ENCODE results near the gene SEC61G.

SEC61G gene

GRCh38 chr7:54764861-54765260 lies 5.8 kb upstream of the SEC61G start:
- TF ChIP-seq, protein P1, sequence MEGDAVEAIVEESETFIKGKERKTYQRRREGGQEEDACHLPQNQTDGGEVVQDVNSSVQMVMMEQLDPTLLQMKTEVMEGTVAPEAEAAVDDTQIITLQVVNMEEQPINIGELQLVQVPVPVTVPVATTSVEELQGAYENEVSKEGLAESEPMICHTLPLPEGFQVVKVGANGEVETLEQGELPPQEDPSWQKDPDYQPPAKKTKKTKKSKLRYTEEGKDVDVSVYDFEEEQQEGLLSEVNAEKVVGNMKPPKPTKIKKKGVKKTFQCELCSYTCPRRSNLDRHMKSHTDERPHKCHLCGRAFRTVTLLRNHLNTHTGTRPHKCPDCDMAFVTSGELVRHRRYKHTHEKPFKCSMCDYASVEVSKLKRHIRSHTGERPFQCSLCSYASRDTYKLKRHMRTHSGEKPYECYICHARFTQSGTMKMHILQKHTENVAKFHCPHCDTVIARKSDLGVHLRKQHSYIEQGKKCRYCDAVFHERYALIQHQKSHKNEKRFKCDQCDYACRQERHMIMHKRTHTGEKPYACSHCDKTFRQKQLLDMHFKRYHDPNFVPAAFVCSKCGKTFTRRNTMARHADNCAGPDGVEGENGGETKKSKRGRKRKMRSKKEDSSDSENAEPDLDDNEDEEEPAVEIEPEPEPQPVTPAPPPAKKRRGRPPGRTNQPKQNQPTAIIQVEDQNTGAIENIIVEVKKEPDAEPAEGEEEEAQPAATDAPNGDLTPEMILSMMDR (IDR thresholded peaks at IDR 0.05; ENCODE audit: low read depth, low read length), result no peak
- no peak for DNase-seq (ENCODE audit: extremely low read depth, low read depth)

GRCh38 chr7:54757711-54758110 lies 1.3 kb downstream of the SEC61G start:
- DNase-seq (ENCODE audit: extremely low read depth, low read depth), result no peak
- TF ChIP-seq, protein P1 (IDR thresholded peaks at IDR 0.05; ENCODE audit: low read depth, low read length), result no peak

DNA sequence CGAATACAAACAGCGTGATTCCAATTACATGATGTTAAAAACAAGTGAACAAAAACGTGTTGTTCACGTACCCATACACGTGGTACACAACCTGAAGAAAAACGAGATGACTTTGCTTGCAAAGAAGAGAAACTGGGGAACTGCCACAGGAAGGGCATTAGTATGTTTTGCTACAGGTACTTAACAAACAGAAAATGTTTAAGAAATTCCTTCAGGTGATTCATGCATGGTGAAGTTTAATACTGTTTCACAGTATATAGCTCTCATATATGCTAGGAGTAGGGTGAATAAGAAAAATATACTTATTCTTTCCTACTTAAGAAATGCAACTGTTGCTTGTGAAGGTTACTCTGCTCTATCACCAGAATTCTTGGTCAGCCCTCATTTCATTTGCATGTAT lies 9.8 kb downstream of the SEC61G start:
- DNase-seq (ENCODE audit: extremely low read depth, low read depth), result no peak
- TF ChIP-seq, protein P1 (IDR thresholded peaks at IDR 0.05; ENCODE audit: low read depth, low read length), result no peak

DNA sequence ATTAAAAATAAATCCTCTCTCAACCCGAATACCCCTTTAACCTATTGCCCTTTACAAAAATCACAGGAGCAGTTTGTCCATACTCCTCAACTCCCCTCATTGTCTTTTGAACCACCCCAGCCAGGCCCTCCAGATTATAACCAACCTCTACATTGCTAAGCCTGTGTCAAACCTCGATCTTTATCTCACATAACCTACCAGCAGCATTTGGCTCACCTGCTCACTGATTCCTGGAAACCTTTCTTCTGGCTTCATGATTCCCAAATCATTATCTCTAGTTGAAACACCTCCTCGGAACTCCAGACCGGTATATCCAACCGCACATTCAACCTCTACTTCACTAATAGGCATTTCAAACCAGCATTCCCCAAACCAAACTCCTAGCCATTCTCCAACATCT lies 11.8 kb downstream of the SEC61G start:
- TF ChIP-seq, protein P1 (IDR thresholded peaks at IDR 0.05; ENCODE audit: low read depth, low read length), result no peak
- no peak for DNase-seq (ENCODE audit: extremely low read depth, low read depth)

DNA sequence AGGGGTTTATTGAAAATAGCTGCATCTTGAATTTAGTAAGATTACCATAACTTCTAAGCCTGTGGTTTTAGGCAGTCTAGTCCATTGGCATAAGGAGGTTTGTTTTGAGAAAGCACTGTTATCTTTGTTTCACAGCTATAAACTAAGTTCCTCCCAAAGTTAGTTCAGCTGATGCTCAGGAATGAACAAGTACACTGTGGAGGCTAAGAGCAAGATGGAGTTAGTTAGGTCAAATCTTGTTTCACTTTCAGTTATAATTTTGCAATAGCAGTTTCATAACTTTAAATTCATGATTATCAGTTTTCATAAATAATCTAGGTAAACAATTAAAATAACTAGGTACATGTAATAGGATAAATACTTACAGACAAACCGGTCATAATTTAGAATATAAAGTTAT lies 15.4 kb downstream of the SEC61G start:
- TF ChIP-seq, protein P1 (IDR thresholded peaks at IDR 0.05; ENCODE audit: low read depth, low read length), result no peak
- DNase-seq (ENCODE audit: extremely low read depth, low read depth), result no peak

DNA sequence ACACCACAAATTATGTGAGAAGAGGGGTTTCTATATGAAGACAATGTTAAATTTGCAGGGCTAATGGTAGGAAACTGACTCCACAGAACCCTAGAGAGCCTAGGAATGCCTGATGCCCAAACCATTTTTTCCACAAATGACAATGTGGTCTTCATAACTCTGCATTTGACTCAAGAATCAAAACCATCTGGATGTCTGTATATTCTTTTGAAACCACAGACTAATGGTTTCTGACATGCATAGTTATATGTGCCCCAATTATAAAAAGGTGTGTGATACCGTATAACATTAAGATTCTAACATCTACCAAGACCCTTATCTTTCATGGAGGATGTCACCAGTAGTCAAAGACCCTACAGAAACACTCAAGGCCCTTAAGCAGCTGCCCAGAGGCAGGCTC lies 20.3 kb downstream of the SEC61G start:
- DNase-seq (ENCODE audit: extremely low read depth, low read depth), result no peak
- TF ChIP-seq, protein P1 (IDR thresholded peaks at IDR 0.05; ENCODE audit: low read depth, low read length), result no peak

GRCh38 chr7:54729107-54729506 lies 29.9 kb downstream of the SEC61G start:
- DNase-seq (ENCODE audit: extremely low read depth, low read depth), result no peak
- TF ChIP-seq, protein P1 (IDR thresholded peaks at IDR 0.05; ENCODE audit: low read depth, low read length), result no peak
